Measurements from ENCODE around the gene COX4I2.
A peak's percentile ranks its signal among the peaks of the same experiment; 100 is the strongest.

COX4I2 gene

GRCh38 chr20:31684153-31685015 is 46.7 kb downstream of the COX4I2 start:
- H3K9me3 Mint-ChIP-seq = no peaks in the 10 kb centered on the region
- peaks cover 96% of the 10 kb centered on the region for H3K4me1 Mint-ChIP-seq (ENCODE audit: low read depth)
- peaks cover 91% of the 10 kb centered on the region for H3K36me3 Mint-ChIP-seq (ENCODE audit: low read depth)
- no peaks in the 10 kb centered on the region for H3K27me3 Mint-ChIP-seq
- H3K27ac Mint-ChIP-seq = peak overlapping the region; percentile 78
- peak overlapping the region; percentile 47 for H3K4me3 Mint-ChIP-seq

- H3K4me3 Mint-ChIP-seq = no peak overlapping the region
- no peaks in the 10 kb centered on the region for H3K27me3 Mint-ChIP-seq
- no peaks in the 10 kb centered on the region for H3K9me3 Mint-ChIP-seq
- H3K36me3 Mint-ChIP-seq (ENCODE audit: low read depth) = peaks cover 87% of the 10 kb centered on the region
- peaks cover 92% of the 10 kb centered on the region for H3K4me1 Mint-ChIP-seq (ENCODE audit: low read depth)
- peak overlapping the region; percentile 78 for H3K27ac Mint-ChIP-seq
Observed at GRCh38 chr20:31685853-31686643, 48.3 kb downstream of the COX4I2 start.

GRCh38 chr20:31687777-31688176 is 50.1 kb downstream of the COX4I2 start:
- Mint-ChIP-seq H3K36me3 (ENCODE audit: low read depth) (peaks cover 86% of the 10 kb centered on the region), H3K4me3 (no peak overlapping the region), H3K27me3 (no peaks in the 10 kb centered on the region), H3K4me1 (ENCODE audit: low read depth) (peaks cover 93% of the 10 kb centered on the region), H3K27ac (peak overlapping the region; percentile 26), H3K9me3 (no peaks in the 10 kb centered on the region)

- H3K36me3 Mint-ChIP-seq (ENCODE audit: low read depth) = peaks cover 74% of the 10 kb centered on the region
- H3K4me3 Mint-ChIP-seq = no peak overlapping the region
Observed at GRCh38 chr20:31689141-31689540, 51.4 kb downstream of the COX4I2 start.

GRCh38 chr20:31690124-31690666 is 52.5 kb downstream of the COX4I2 start:
- H3K4me1 Mint-ChIP-seq (ENCODE audit: low read depth) = peaks cover 89% of the 10 kb centered on the region
- H3K27ac Mint-ChIP-seq = peak overlapping the region; percentile 80
- H3K27me3 Mint-ChIP-seq = no peaks in the 10 kb centered on the region
- H3K4me3 Mint-ChIP-seq = peak overlapping the region; percentile 38
- no peaks in the 10 kb centered on the region for H3K9me3 Mint-ChIP-seq
- peaks cover 76% of the 10 kb centered on the region for H3K36me3 Mint-ChIP-seq (ENCODE audit: low read depth)

More at GRCh38 chr20:31689141-31689540, 51.4 kb downstream of the COX4I2 start:
- H3K27ac Mint-ChIP-seq = peak overlapping the region; percentile 58
- no peaks in the 10 kb centered on the region for H3K9me3 Mint-ChIP-seq
- H3K27me3 Mint-ChIP-seq = no peaks in the 10 kb centered on the region
- H3K4me1 Mint-ChIP-seq (ENCODE audit: low read depth) = peaks cover 89% of the 10 kb centered on the region

GRCh38 chr20:31691646-31692275 is 54.0 kb downstream of the COX4I2 start:
- H3K4me3 Mint-ChIP-seq = peak overlapping the region; percentile 45
- H3K27me3 Mint-ChIP-seq = no peaks in the 10 kb centered on the region

GRCh38 chr20:31693402-31693801 is 55.7 kb downstream of the COX4I2 start:
- Mint-ChIP-seq H3K36me3 (ENCODE audit: low read depth) (peaks cover 68% of the 10 kb centered on the region), H3K4me1 (ENCODE audit: low read depth) (peaks cover 86% of the 10 kb centered on the region)

More at GRCh38 chr20:31691646-31692275, 54.0 kb downstream of the COX4I2 start:
- H3K4me1 Mint-ChIP-seq (ENCODE audit: low read depth) = peaks cover 88% of the 10 kb centered on the region
- no peaks in the 10 kb centered on the region for H3K9me3 Mint-ChIP-seq
- H3K36me3 Mint-ChIP-seq (ENCODE audit: low read depth) = peaks cover 74% of the 10 kb centered on the region
- peak overlapping the region; percentile 79 for H3K27ac Mint-ChIP-seq

GRCh38 chr20:31693987-31694661 is 56.4 kb downstream of the COX4I2 start:
- Mint-ChIP-seq H3K27me3 (no peaks in the 10 kb centered on the region), H3K4me3 (no peak overlapping the region), H3K9me3 (no peaks in the 10 kb centered on the region), H3K36me3 (ENCODE audit: low read depth) (peaks cover 69% of the 10 kb centered on the region), H3K27ac (peak overlapping the region; percentile 64), H3K4me1 (ENCODE audit: low read depth) (peaks cover 86% of the 10 kb centered on the region)

More at GRCh38 chr20:31693402-31693801, 55.7 kb downstream of the COX4I2 start:
- H3K4me3 Mint-ChIP-seq = no peak overlapping the region
- H3K27me3 Mint-ChIP-seq = no peaks in the 10 kb centered on the region
- peak overlapping the region; percentile 45 for H3K27ac Mint-ChIP-seq
- no peaks in the 10 kb centered on the region for H3K9me3 Mint-ChIP-seq

All from stimulated activated naive CD8-positive, alpha-beta T cell treated with anti-CD3 and anti-CD28 coated beads, Interleukin-15, Interleukin-2, amounts not matched to agents 100 ng/mL and 50 ng/mL, for 24 hours (primary cell).